T follicular helper cell (primary cell): ENCODE data around the gene ALDH6A1.
"Not testable (repeated sequence)": the region's sequence is repeated elsewhere in the genome, so short reads cannot be mapped to it uniquely, and the experiment has no call there.

Experiments used
- DNase-seq: peaks from one replicate; pipeline ENCODE4 v3.0.0-alpha.2; 2020; ENCODE audit warnings: low read depth
- total RNA-seq, 2 experiments: gene quantifications; one replicate each; lab custom pipeline; 2026; lab: John Stamatoyannopoulos, UW

ALDH6A1 gene
- 12.1 to 33.2 reads per million in 2 experiments for total RNA-seq

DNA sequence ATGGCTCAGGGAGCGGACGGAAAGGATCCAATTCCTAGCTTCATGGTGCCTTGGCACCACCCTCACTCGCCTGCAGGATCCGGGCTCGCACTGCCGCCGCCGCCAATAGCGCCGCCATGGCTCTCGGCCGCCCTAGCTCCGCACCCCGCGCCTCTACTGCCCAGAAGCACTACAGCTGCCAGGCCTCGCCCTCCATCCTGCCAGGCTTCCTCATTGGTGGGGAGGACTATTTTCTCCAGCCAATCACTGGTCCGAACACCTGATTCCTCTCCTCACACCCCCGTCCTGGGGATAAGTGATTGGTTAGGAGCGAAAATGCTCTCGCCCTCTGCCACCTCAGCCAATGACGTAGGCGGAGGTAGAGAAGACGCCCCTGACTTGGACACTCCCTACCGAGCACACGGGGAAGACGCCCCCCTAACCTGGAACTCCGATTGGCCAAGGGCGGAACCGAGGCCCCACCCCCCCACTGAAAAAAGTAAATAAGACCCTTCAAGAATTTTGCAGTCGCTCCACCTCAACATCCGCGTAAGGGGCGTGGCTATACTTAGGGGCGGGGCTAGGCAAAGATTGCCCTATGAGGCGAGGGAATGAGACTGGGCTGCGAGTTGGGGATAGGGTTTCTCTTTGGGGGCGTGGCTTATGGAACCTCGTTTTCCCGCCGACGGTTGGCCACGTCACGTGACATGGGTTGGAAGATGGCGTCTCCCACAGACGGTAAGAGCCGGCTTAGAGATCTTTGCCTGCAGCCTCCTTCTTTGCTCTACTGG, at the start of gene ALDH6A1, which contains the start of gene LIN52:
Gene ALDH6A1, minus strand, starts transcription at position 177 of the 770 bp plus-strand sequence. Its CDS starts 59 bp downstream, at position 118.
Gene LIN52, plus strand, starts transcription at position 680 of the 770 bp plus-strand sequence. Its CDS starts 19 bp downstream, at position 699.
- DNase-seq = peak; percentile 100

DNA sequence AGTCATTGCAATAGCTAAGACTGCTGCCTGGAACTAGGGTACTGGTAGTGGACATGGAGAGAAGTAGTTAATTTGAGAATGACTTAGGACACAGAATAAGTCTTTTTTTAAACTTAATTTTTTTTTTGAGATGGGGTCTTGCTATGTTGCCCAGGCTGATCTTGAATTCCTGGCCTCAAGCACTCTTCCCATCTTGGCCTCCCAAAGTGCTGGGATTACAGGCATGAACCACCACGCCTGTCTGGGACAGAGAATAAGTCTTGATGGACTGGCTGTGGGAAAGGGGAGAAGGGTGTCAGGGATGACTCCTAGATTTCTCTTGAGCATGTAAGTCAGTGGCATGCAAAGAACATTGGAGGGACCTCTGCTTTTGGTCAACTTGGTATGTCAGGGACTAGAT, 43.4 kb upstream of the ALDH6A1 start:
- no peak for DNase-seq

DNA sequence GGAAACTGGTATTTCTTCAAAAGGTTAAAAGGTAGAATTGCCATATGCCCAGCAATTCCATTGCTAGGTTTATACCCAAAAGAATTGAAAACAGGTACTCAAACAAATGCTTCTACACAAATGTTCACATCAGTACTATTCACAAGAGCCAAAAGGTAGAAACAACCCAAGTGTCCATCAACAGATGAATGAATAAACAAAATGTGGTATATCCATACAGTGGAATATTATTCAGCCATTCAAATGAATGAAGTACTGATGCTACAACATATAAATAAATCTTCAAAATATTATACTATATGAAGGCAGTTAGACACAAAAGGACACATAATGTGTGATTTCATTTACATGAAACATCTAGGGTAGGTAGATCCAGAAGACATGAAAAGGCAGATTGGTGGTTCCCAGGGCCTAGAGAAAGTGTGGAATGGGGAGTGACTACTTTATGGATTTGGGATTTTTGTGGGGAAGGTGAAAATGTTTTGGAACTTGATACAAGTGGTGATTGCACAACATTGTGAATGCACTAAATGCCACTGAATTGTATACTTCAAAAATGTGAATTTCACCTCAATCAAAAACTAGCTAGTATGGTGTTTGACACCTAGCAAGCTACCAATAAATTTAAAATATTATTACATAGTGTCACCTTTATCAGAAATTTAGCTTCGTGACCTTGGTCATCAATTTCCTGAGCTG, 42.2 kb upstream of the ALDH6A1 start:
- DNase-seq = no peak

DNA sequence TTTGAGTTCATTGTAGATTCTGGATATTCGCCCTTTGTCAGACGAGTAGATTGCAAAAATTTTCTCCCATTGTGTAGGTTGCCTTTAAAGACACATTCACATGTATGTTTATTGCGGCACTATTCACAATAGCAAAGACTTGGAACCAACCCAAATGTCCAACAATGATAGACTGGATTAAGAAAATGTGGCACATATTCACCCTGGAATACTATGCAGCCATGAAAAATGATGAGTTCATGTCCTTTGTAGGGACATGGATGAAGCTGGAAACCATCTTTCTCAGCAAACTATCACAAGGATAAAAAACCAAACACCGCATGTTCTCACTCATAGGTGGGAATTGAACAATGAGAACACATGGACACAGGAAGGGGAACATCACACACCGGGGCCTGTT, 41.2 kb upstream of the ALDH6A1 start:
- not testable (repeated sequence) for DNase-seq

DNA sequence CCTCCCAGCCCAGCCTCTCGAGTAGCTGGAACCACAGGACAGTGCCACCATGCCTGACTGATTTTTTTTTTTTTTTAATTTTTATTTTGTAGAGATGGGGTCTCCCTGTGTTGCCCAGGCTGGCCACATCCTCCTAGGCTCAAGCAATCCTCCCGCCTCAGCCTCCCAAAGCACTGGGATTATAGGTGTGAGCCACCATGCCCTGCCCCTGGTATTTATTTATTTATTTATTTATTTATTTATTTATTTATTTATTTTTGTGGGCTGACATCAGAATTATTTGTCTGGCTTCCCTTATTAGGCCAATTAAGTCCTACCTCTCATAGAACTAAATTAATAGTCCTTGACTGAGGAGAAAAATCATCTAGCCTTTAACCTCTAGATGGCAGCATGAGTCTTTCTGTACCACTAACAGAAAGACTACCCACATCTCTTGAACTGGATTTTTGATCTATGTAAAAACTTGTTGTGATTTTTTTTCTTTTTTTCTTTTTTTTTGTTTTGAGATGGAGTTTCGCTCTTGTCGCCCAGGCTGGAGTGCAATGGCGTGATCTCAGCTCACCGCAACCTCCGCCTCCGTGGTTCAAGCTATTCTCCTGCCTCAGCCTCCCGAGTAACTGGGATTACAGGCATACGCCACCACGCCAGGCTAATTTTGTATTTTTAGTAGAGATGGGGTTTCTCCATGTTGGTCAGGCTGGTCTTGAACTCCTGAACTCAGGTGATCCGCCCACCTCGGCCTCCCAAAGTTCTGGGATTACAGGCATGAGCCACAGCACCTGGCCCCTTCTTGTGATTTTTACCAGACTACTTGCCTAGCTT, 27.4 kb upstream of the ALDH6A1 start:
- DNase-seq = not testable (repeated sequence)

DNA sequence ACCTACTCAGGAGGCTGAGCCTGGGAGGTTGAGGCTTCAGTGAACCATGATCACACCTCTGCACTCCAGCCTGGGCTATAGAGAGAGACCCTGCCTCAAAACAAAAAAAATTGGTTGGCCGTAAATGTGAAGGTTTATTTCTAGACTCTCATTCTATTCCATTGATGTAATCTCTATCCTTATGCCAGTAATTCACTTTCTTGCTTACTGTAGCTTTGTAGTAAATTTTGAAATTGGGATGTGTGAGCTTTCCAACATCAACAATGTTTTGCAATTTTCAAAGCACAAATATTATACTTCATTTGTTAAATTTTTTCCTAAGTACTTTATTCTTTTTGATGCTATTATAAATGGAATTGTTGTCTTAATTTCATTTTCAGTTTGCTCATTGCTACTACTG, 25.1 kb upstream of the ALDH6A1 start:
- no peak for DNase-seq

DNA sequence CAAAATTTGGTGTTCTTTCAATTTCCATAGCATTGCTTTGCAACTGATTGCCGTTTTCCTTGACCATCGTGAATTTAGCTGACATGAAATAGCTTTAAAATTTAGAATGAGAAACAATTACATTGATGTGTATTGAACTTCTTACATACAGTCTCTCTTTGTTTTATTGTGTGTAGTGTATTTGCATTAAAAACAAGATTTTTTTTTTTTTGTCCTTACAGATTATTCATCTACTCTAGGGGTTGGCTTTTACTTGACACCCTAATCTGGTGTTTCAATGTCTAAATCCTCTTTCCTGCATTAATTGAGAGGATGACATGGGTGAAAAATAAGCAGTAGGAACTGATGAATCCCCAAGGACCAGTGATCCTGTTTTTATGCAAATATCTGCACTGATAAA, 21.1 kb upstream of the ALDH6A1 start:
- no peak for DNase-seq

DNA sequence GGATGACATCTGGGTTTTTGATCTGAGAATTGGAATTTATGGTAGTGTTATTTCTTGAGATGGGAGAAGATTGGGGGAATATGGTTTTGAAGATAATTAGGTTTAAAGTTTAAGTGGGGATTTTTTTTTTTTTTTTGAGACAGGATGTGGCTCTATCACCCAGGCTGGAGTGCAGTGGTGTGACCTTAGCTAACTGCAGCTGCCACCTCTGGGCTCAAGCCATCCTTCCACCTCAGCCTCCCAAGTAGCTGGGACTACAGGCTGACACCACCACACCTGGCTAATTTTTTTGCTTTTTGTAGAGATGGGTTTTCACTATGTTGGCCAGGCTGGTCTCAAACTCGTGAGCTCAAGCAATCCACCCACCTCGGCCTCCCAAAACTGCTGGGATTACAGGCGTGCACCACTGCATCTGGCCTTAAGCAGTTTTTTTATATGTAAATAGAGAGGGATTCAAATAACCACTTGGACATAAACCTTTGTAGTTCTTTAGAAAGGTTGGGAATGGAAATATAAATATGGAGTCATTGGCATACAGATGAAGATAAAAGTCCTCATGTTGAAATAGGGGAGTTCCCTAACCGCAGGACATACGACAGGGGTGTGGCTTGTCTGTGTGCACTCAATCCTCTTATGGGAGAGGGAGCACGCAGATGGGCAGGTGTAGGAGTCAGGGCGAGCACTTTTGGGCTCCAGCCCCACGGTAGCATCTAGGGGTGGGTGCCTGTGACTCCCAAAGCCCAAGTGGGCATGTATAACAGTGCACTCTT, 5.2 kb upstream of the ALDH6A1 start:
- DNase-seq = no peak

DNA sequence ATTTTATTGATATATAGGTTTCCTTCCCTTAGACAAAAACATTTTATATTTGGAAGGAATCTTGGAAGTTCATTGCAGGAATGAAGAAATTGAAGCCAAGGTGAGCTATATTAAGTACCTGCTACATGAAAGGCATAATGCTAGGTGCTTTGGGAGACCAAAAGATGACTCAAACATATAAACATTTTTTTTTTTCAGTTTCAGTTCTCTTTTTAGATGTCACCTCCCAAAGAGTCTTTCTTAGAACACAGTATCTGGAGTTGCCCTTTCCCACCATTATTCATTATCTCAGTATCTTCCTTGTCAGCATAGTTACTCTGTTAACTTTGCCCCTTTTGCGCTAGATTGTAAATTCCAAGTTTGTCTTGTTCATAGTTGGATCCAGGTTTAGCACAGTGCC, 1.6 kb upstream of the ALDH6A1 start:
- DNase-seq = no peak

DNA sequence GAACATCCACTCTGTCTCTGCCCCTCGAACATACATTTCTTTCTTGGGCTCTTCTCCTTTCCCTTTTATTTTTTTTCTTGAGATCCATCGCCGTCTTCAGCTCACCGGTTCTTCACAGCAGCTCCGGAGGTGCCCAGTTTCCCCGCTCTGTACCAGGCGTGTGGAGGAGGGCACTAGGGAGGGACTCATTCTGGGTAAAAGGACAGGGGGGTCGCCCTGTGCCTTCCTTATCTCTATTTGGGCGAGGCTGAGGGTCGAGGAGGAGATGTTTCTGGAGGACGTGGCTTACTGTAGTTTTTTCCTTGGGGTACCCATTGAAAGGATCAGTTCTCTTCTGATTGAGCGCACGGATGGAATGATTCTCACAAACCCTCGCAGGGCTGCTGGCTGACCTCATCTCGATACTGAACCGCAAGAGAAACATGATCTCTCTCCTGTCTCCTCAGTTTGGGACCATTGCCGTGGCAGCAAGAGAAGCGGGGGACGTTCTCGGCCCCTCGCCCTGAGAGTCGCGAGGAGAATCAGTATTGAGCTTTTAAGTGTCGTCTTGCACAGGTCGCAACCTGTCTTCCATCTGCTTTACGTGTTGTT, 889 bp upstream of the ALDH6A1 start:
- DNase-seq = no peak

DNA sequence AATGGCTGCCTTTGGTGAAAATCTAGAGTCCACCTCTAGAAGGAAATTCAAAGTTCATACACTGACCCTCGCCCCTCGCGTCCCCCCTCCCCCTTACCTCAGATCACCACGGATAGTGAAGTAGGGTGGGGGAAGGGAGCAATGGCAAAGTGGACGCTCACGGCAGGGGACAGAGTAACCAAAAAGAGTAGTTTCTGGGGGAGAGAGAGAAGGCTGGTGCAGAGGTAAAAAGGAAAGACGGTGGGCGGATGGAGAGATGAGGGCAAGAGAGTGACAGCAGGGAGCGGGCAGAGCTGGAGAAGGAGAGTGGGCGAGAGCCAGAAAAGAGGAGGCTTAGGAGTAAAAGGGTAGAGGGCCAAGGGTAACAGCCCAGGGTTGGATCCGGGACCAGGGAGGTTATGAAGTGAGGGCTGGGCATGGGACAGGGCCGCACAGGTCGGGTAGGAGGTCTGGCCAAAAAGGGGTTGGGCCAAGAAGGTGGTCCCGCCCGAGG, 423 bp downstream of the ALDH6A1 start:
- no peak for DNase-seq

DNA sequence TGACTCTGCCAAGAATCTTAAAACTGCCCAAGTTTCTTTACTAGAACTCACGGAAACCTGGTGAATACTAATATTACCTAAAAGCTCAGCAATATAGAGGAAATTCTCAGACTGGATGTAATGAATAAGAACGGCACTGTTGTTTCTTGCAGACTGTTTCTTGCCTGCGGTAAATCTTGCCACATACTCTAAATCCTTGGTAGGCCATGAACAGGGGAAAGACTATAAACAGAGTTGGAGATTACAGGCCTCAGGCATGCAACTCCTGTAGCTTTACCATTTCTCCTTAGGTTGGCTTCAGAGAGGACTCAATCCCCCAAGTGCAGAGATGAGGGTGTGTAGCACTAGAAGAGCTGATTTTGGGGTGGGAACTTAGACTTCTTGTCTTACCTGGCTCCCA, 1.1 kb downstream of the ALDH6A1 start:
- no peak for DNase-seq

DNA sequence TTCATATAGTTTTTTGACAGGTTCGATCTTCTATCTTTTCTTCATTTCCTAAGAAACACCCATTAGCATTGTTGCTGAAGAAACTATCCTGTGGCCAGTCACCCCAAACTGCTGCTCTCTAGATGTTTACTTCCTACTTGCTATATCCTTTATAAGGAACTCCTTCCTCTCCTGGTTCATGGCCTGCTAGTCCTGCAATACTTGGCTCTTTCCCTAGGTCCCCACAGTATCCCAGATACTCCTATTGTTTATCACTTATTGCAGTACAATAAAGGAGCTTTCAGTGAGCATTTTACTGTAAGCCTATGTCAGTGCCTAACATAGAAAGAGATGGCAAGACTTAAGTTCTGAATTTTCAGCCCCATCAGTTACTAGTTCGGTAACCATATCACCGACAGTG, 2.8 kb downstream of the ALDH6A1 start:
- no peak for DNase-seq

DNA sequence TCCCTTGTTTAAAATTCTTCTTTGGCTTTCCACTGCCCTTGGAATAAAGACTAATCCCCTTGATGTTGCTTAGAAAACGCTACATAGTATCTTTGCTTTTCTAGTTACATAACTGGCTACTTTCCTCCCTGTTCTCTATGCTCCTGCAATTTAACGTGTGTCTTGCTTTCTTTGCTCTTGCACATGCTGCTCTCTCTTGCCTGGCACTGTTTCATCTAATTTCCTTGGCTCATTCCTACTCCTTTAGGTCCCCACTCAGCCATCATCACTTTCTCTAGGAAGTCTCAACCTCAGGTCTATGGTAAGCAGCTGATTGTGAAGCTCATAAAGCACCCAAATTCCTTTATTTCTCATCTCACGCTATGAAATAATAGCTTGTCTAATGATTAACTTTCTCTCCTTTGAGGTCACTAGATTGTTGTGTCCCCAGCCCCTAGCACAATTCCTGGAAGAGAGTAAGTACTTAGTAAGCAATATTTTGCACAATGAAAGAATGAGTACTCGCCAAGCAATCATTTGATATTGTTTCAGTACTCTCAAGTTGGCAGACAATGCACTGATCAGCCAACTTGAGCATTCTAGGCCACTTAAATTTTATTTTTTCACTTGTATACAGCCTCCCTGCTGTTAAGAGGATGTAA, 3.3 kb downstream of the ALDH6A1 start:
- DNase-seq = no peak

DNA sequence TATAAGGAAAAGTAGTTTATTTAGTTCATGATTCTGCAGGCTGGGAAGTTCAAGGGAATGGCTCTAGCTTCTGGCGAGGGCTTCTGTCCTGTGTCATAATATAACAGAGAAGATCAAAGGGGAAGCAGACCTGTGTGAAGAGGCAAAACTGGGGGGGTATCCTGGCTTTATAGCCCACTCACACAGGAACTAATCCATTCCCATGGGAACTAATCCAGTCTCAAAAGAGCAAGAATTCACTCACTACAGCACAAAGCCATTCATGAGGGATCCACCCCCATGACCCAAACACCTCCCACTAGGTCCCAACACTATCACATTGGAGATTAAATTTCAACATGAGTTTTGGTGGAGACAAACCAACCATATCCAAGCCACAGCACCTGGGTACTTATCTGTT, 6.9 kb downstream of the ALDH6A1 start:
- no peak for DNase-seq

DNA sequence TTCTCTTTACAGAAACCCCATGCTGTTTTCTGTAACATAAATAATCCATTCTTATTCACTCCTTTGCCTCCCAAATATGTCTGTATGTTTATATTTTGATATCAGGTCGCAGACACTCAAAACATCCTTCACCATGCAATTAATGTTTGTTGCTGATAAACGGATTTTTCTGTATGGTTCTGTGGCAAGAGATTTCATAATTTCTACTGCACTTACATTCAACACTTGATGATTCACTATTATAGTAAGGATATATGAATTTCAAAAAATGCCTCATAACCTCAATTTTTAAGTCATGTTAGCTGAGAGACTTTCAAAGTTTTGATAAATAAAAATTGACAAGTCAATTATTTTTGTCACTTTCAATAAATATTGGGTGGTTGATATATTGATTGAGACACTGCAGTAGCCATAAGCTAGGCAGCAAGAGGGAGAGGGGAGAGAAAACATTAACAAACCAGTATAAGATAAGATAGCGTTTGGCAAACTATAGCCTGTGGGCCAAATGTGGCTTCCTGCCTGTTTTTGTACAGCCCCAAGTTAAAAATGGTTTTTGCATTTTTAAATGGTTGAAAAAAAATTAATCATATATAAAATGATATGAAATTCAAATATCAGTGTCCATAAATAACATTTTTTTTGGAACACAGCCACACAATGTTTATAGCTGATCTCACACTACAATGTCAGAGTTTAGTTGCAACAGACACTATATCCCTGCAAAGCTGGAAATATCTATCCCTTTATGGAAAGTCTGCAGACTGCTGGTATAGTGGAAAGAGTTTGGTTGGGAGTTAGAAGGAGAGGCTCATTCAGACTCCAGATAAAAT, 18.3 kb downstream of the ALDH6A1 start:
- DNase-seq = no peak

DNA sequence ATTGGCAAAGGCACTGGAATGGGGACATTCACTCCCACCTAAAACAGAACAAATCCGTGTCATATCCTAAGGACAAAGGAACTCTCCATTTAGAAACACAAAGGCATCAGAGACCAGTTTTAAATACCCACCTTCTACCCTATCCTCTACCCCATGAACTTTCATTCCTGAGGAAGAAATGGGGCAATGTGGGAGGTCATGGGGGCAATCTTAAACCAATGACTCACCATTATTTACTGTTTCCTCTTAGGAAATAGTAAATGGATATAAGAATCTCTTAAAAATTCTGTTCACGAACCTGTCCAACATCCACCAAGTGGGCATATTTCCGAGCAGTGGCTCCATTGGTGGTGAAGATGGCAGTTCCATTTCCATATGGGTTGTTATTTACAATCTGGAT, 19.4 kb downstream of the ALDH6A1 start:
- no peak for DNase-seq

DNA sequence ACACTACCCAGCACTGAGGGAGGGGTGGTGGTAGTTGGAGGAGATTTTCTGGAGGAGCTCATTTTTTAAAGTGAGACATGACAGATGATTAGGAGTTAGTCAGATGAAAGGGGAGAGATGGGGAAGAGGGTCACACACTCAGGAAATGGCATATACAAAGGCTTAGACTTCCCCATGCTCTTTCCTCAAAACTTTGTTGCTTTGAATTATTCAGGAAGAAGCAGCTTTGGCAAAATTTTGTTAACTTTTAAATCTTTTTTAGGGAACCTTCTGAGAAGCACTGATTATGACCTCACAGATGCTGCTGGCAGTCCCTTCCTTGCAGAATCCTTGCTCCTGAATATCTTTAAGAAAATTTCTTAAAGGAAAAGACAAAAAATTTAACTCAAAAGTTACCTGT, 19.8 kb downstream of the ALDH6A1 start:
- DNase-seq = no peak

DNA sequence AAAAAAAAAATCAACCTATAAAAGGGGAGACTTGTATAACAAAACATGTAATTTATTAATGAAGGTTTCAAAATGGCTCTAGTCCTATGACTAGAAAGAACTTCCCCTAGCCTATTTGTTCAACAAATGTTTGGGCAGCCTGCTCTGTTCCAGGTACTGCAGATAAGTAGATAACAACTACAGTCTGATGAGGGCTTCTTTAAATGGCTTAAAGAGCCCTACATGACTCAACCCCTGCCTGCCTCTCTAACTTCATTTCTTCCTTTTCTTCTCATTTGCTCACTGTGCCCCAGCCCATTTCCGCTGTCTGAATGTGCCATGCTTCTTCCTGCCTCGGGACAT, 21.5 kb downstream of the ALDH6A1 start:
- DNase-seq = no peak
